ENCODE measurements around the gene HES5.

Gene HES5

DNA sequence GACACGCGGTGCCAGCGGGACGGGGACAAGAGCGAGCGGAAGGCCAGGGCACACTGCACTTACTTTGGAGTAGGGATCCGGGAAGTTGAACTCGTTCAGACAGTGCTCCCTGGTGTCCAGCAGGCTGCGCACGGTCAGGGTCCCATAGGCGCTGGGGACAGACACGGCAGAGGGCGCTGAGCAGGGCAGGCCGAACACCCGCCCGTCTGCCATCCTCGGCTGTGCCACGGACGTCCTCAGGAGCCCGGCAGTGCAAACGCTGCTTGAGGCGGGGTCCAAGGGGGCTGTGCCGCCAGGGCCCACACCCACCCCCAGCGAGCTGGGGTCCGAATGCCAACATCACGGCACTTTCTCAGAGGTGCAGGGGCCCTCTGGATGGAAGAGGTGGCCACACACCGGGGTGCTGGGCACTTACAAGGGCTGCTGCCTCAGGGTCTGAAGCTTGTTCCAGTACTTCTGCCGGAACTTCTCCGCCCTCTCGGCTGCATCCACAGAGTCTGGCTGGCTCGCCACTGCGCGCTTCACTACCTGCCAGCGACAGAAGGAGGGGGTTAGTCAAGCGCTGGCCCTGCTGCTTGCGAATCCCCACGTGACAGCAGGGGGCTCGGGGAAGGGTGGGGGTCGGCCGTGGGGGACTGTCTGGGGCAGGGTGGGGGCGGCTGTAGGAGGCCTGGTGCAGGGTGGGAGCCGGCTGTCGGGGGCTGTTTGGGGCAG is 16.0 kb downstream of the HES5 start:
- H4K20me1 ChIP-seq (ENCODE audit: control insufficient read depth, insufficient read depth, low read depth, low read length) = no peaks in the 10 kb centered on the region
- no peak overlapping the region for H3K4me3 ChIP-seq (ENCODE audit: low read length)
- H3K9me3 ChIP-seq (ENCODE audit: control insufficient read depth, insufficient read depth, low read length) = no peaks in the 10 kb centered on the region
- H3K4me2 ChIP-seq (ENCODE audit: low read length) = no peak overlapping the region
- no peaks in the 10 kb centered on the region for H3K9me2 ChIP-seq (replicated peaks; ENCODE audit: control insufficient read depth, low read length)
- H3K79me2 ChIP-seq (ENCODE audit: control insufficient read depth, low read length) = no peaks in the 10 kb centered on the region
- no peaks in the 10 kb centered on the region for H3K27me3 ChIP-seq (ENCODE audit: control insufficient read depth, low read length)
- H3K4me1 ChIP-seq (ENCODE audit: control insufficient read depth, low read length) = no peaks in the 10 kb centered on the region
- TF ChIP-seq EZH2phosphoT487 (IDR thresholded peaks at IDR 0.05; ENCODE audit: borderline replicate concordance, low read length) = no peak
- TF ChIP-seq, protein P1, sequence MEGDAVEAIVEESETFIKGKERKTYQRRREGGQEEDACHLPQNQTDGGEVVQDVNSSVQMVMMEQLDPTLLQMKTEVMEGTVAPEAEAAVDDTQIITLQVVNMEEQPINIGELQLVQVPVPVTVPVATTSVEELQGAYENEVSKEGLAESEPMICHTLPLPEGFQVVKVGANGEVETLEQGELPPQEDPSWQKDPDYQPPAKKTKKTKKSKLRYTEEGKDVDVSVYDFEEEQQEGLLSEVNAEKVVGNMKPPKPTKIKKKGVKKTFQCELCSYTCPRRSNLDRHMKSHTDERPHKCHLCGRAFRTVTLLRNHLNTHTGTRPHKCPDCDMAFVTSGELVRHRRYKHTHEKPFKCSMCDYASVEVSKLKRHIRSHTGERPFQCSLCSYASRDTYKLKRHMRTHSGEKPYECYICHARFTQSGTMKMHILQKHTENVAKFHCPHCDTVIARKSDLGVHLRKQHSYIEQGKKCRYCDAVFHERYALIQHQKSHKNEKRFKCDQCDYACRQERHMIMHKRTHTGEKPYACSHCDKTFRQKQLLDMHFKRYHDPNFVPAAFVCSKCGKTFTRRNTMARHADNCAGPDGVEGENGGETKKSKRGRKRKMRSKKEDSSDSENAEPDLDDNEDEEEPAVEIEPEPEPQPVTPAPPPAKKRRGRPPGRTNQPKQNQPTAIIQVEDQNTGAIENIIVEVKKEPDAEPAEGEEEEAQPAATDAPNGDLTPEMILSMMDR (IDR thresholded peaks at IDR 0.05; ENCODE audit: low read depth, low read length, poor library complexity, severe bottlenecking) = no peak
- no peak overlapping the region for H3K27ac ChIP-seq (ENCODE audit: low read depth, low read length)
- peaks cover 82% of the 10 kb centered on the region for H3K36me3 ChIP-seq (ENCODE audit: control insufficient read depth, low read length)
- H3F3A ChIP-seq (ENCODE audit: control insufficient read depth, insufficient read depth) = no peaks in the 10 kb centered on the region

DNA sequence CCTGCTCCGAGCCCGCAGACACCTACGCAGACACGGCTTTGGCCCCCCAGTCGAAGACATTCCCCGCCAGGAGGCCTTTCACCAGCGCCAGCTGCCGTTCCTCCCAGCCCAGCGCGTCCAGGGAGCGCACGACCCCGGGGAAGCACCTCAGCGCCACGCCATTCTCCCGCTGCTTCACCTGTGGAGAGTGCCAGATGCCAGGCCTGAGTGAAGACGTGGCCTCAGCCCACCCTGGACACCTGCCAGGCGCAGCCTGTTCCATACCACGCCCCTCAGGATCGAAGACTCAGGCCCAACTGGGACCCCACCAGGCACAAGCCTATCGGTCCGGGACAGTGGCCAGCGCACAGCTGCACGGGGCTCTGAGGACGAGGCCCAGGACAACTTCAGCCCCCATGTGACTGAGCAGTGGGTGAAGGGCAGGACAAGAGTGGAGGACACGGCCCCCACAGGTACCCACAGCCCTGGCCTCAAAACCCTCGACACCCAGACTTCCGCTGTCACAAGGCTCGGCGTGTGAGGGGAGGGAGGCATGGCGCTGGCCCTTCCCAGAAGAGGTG is 17.1 kb downstream of the HES5 start:
- H3K36me3 ChIP-seq (ENCODE audit: control insufficient read depth, low read length) = peaks cover 75% of the 10 kb centered on the region
- H3K4me1 ChIP-seq (ENCODE audit: control insufficient read depth, low read length) = no peaks in the 10 kb centered on the region
- H3K4me3 ChIP-seq (ENCODE audit: low read length) = no peak overlapping the region
- H3F3A ChIP-seq (ENCODE audit: control insufficient read depth, insufficient read depth) = no peaks in the 10 kb centered on the region
- no peak overlapping the region for H3K27ac ChIP-seq (ENCODE audit: low read depth, low read length)
- no peak overlapping the region for H3K4me2 ChIP-seq (ENCODE audit: low read length)
- H3K79me2 ChIP-seq (ENCODE audit: control insufficient read depth, low read length) = no peaks in the 10 kb centered on the region
- H3K9me2 ChIP-seq (replicated peaks; ENCODE audit: control insufficient read depth, low read length) = no peaks in the 10 kb centered on the region
- no peaks in the 10 kb centered on the region for H3K27me3 ChIP-seq (ENCODE audit: control insufficient read depth, low read length)
- H4K20me1 ChIP-seq (ENCODE audit: control insufficient read depth, insufficient read depth, low read depth, low read length) = no peaks in the 10 kb centered on the region
- no peak for TF ChIP-seq EZH2phosphoT487 (IDR thresholded peaks at IDR 0.05; ENCODE audit: borderline replicate concordance, low read length)
- TF ChIP-seq, protein P1 (IDR thresholded peaks at IDR 0.05; ENCODE audit: low read depth, low read length, poor library complexity, severe bottlenecking) = no peak
- no peaks in the 10 kb centered on the region for H3K9me3 ChIP-seq (ENCODE audit: control insufficient read depth, insufficient read depth, low read length)

DNA sequence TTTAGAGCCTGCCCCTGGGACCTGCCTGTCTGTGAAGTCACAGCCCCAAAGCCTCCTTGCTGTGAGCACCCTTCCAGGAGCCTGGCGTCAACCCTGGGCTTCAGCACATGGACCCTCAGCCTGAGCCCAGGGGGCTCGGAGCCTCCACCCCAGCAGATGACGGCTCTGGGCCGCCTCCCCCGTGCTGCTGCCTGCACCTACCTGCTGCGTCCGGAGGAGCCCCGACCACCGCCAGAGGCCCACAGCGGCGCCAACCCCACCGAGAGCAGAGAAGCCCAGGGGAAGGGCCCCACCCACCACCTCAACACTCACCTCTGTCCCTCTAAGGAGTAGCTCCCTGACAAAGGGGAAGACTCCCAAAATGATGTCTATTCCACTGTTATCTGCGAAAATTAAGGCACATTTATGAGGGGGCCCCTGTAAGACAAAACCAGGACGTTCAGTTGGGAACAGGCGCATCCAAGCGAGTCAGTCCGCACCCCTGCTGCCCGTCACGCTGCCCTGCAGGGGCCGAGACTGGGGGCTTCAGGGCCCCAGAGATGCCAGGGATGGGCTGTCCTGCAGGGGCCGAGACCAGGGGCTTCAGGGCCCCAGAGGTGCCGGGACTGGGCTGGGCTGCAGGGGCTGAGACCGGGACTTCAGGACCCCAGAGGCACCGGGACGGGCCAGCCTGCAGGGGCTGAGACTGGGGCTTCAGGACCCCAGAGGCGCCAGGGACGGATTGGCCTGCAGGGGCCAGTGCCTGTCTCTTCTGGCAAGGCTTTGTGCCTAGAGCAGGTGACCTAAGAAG is 19.5 kb downstream of the HES5 start:
- Histone ChIP-seq H3K9me2 (replicated peaks; ENCODE audit: control insufficient read depth, low read length) (no peaks in the 10 kb centered on the region), H3K9me3 (ENCODE audit: control insufficient read depth, insufficient read depth, low read length) (no peaks in the 10 kb centered on the region), H4K20me1 (ENCODE audit: control insufficient read depth, insufficient read depth, low read depth, low read length) (no peaks in the 10 kb centered on the region), H3K4me2 (ENCODE audit: low read length) (no peak overlapping the region), H3K27me3 (ENCODE audit: control insufficient read depth, low read length) (no peaks in the 10 kb centered on the region), H3K4me3 (ENCODE audit: low read length) (no peak overlapping the region), H3K27ac (ENCODE audit: low read depth, low read length) (no peak overlapping the region), H3K4me1 (ENCODE audit: control insufficient read depth, low read length) (no peaks in the 10 kb centered on the region), H3K79me2 (ENCODE audit: control insufficient read depth, low read length) (no peaks in the 10 kb centered on the region), H3K36me3 (ENCODE audit: control insufficient read depth, low read length) (peaks cover 55% of the 10 kb centered on the region), H3F3A (ENCODE audit: control insufficient read depth, insufficient read depth) (no peaks in the 10 kb centered on the region)
- TF ChIP-seq EZH2phosphoT487 (IDR thresholded peaks at IDR 0.05; ENCODE audit: borderline replicate concordance, low read length) = no peak
- TF ChIP-seq, protein P1 (IDR thresholded peaks at IDR 0.05; ENCODE audit: low read depth, low read length, poor library complexity, severe bottlenecking) = no peak
